ENCODE results near the gene FAR1.

The FAR1 gene

GRCh38 chr11:13692172-13692571 lies 23.7 kb downstream of the FAR1 start:
- DNase-seq (ENCODE audit: low read depth), result no peak
- no peak for TF ChIP-seq CTCF (IDR thresholded peaks at IDR 0.05; ENCODE audit: control insufficient read depth, insufficient read depth, low read depth, low read length, missing control alignments)

GRCh38 chr11:13694115-13694514 lies 25.6 kb downstream of the FAR1 start:
- TF ChIP-seq CTCF (IDR thresholded peaks at IDR 0.05; ENCODE audit: control insufficient read depth, insufficient read depth, low read depth, low read length, missing control alignments), result no peak
- H3K4me3 ChIP-seq (ENCODE audit: control insufficient read depth, low read depth, low read length), result no peak overlapping the region
- DNase-seq (ENCODE audit: low read depth), result no peak

More at GRCh38 chr11:13692172-13692571, 23.7 kb downstream of the FAR1 start:
- H3K4me3 ChIP-seq (ENCODE audit: control insufficient read depth, low read depth, low read length), result no peak overlapping the region

GRCh38 chr11:13695886-13696285 lies 27.4 kb downstream of the FAR1 start:
- no peak for DNase-seq (ENCODE audit: low read depth)
- no peak for TF ChIP-seq CTCF (IDR thresholded peaks at IDR 0.05; ENCODE audit: control insufficient read depth, insufficient read depth, low read depth, low read length, missing control alignments)
- no peak overlapping the region for H3K4me3 ChIP-seq (ENCODE audit: control insufficient read depth, low read depth, low read length)

GRCh38 chr11:13697710-13698109 lies 29.2 kb downstream of the FAR1 start:
- no peak for TF ChIP-seq CTCF (IDR thresholded peaks at IDR 0.05; ENCODE audit: control insufficient read depth, insufficient read depth, low read depth, low read length, missing control alignments)
- no peak overlapping the region for H3K4me3 ChIP-seq (ENCODE audit: control insufficient read depth, low read depth, low read length)
- no peak for DNase-seq (ENCODE audit: low read depth)

- DNase-seq (ENCODE audit: low read depth), result no peak
- TF ChIP-seq CTCF (IDR thresholded peaks at IDR 0.05; ENCODE audit: control insufficient read depth, insufficient read depth, low read depth, low read length, missing control alignments), result no peak
- H3K4me3 ChIP-seq (ENCODE audit: control insufficient read depth, low read depth, low read length), result no peak overlapping the region
These were observed 29.7 kb downstream of the FAR1 start for GRCh38 chr11:13698132-13698531.

GRCh38 chr11:13699041-13699440 lies 30.6 kb downstream of the FAR1 start:
- TF ChIP-seq CTCF (IDR thresholded peaks at IDR 0.05; ENCODE audit: control insufficient read depth, insufficient read depth, low read depth, low read length, missing control alignments), result no peak
- DNase-seq (ENCODE audit: low read depth), result no peak
- H3K4me3 ChIP-seq (ENCODE audit: control insufficient read depth, low read depth, low read length), result no peak overlapping the region

GRCh38 chr11:13699870-13700269 lies 31.4 kb downstream of the FAR1 start:
- DNase-seq (ENCODE audit: low read depth), result no peak
- no peak overlapping the region for H3K4me3 ChIP-seq (ENCODE audit: control insufficient read depth, low read depth, low read length)
- TF ChIP-seq CTCF (IDR thresholded peaks at IDR 0.05; ENCODE audit: control insufficient read depth, insufficient read depth, low read depth, low read length, missing control alignments), result no peak

All from AG09309 (cell line).